ENCODE measurements around the gene KIF3C. TPM values are rescaled to one million over a fixed set of nuclear protein-coding genes. Genes with fewer than 3 reads are reported as not detected.
A peak's percentile ranks its signal among the peaks of the same experiment; 100 is the strongest.

The KIF3C gene
- total RNA-seq, 1 experiment from 2014 or later = 55.7 TPM

GRCh38 chr2:26011990-26012856, 29.9 kb upstream of the KIF3C start:
- TF ChIP-seq REST (IDR thresholded peaks at IDR 0.05; ENCODE audit: insufficient read depth in 1 of 2, low read depth in 2 of 2, low read length in 1 of 2) = no peak
- no peak for TF ChIP-seq SIN3A (IDR thresholded peaks at IDR 0.05; ENCODE audit: borderline replicate concordance, insufficient read depth, low read depth, low read length)
- TF ChIP-seq POLR2AphosphoS5 (IDR thresholded peaks at IDR 0.05; ENCODE audit: low read depth, low read length) = peak; percentile 72; the same call in 1 of the 2 replicates
- peak; percentile 92 for TF ChIP-seq TCF7L2 (IDR thresholded peaks at IDR 0.05; ENCODE audit: low read depth, low read length)
- TF ChIP-seq CTCF (IDR thresholded peaks at IDR 0.05) = no peak
- no TSS peak for BruUV-seq (replicated peaks)
- in situ Hi-C loops (cut with HindIII; ENCODE audit: low pct_unique_long_range_greater_than_20kb, low sequenced_read_pairs) (no loop called here), intact Hi-C loops (cut with micrococcal nuclease; ENCODE audit: unreplicated experiment) (no loop called here)
- ATAC-seq (peak; percentile 89), DNase-seq (ENCODE audit: low read depth, low spot score) (peak; percentile 95)
- POLR2A ChIA-PET = interaction anchor here (0.6 to 1.2 kb wide), 4 partner anchors 12 to 59 kb away, joined by 3 to 4 read pairs (median 3); no protein-coding TSS in a partner anchor
- Histone ChIP-seq H3K27ac (ENCODE audit: low read length) (peak overlapping the region; percentile 76), H3K9me3 (ENCODE audit: control insufficient read depth, insufficient read depth, low read depth, low read length) (peaks cover 4% of the 10 kb centered on the region; the same call in 1 of the 2 replicates), H3K4me1 (ENCODE audit: control insufficient read depth, insufficient read depth, low read length) (peaks cover 35% of the 10 kb centered on the region), H3K4me3 (ENCODE audit: low read depth in 2 of 2, low read length in 2 of 2) (peak overlapping the region; percentile 5 to 38; a peak in 3 of 4 replicates), H3K36me3 (ENCODE audit: control insufficient read depth, insufficient read depth, low read length) (no peaks in the 10 kb centered on the region), H3K27me3 (ENCODE audit: control insufficient read depth, insufficient read depth, low read length) (no peaks in the 10 kb centered on the region)
- CTCF ChIA-PET = interaction anchor here (0.9 kb wide), 1 partner anchor 21 kb away, joined by 3 read pairs; no protein-coding TSS in a partner anchor

GRCh38 chr2:26011609-26011989, 29.3 kb upstream of the KIF3C start:
- H3K27ac ChIP-seq (ENCODE audit: low read length) = peak overlapping the region; percentile 76
- TF ChIP-seq POLR2AphosphoS5 (IDR thresholded peaks at IDR 0.05; ENCODE audit: low read depth, low read length) = no peak
- no peak for TF ChIP-seq REST (IDR thresholded peaks at IDR 0.05; ENCODE audit: insufficient read depth in 1 of 2, low read depth in 2 of 2, low read length in 1 of 2)
- no peak for TF ChIP-seq TCF7L2 (IDR thresholded peaks at IDR 0.05; ENCODE audit: low read depth, low read length)
- TF ChIP-seq SIN3A (IDR thresholded peaks at IDR 0.05; ENCODE audit: borderline replicate concordance, insufficient read depth, low read depth, low read length) = no peak
- TF ChIP-seq CTCF (IDR thresholded peaks at IDR 0.05) = no peak
- ChIA-PET POLR2A (interaction anchor here (0.6 to 1.2 kb wide), 4 partner anchors 11 to 58 kb away, joined by 3 read pairs; no protein-coding TSS in a partner anchor), CTCF (interaction anchor here (0.6 to 0.9 kb wide), 2 partner anchors 14 to 20 kb away, joined by 3 to 4 read pairs; no protein-coding TSS in a partner anchor)
- no peaks in the 10 kb centered on the region for H3K36me3 ChIP-seq (ENCODE audit: control insufficient read depth, insufficient read depth, low read length)
- peaks cover 34% of the 10 kb centered on the region for H3K4me1 ChIP-seq (ENCODE audit: control insufficient read depth, insufficient read depth, low read length)
- H3K27me3 ChIP-seq (ENCODE audit: control insufficient read depth, insufficient read depth, low read length) = no peaks in the 10 kb centered on the region
- DNase-seq (ENCODE audit: low read depth, low spot score) (no peak), ATAC-seq (no peak)
- in situ Hi-C loops (cut with HindIII; ENCODE audit: low pct_unique_long_range_greater_than_20kb, low sequenced_read_pairs) = no loop called here
- H3K4me3 ChIP-seq (ENCODE audit: low read depth in 2 of 2, low read length in 2 of 2) = peak overlapping the region in 1 of 2 experiments; percentile 38; a peak in 2 of 4 replicates
- intact Hi-C loops (cut with micrococcal nuclease; ENCODE audit: unreplicated experiment) = no loop called here
- H3K9me3 ChIP-seq (ENCODE audit: control insufficient read depth, insufficient read depth, low read depth, low read length) = peaks cover 4% of the 10 kb centered on the region; the same call in 1 of the 2 replicates
- no TSS peak for BruUV-seq (replicated peaks)

Measured in Panc1 (cell line).